WI38 (cell line): ENCODE measurements around the gene CYB561A3.

ENCODE experiments used
- H3K4me3 ChIP-seq: 2 replicates; pipeline ENCODE4 v1.5.1; 2011; ENCODE audit warnings: low read depth, mild to moderate bottlenecking, control low read depth, low read length
- CTCF ChIP-seq: IDR thresholded peaks from 2 replicates; pipeline ENCODE4 v1.5.1; 2012; ENCODE audit warnings: low read depth, mild to moderate bottlenecking, control low read depth, low read length

Gene CYB561A3

GRCh38 chr11:61357233-61357893 is 4.3 kb downstream of the CYB561A3 start:
- TF ChIP-seq CTCF = no peak
- H3K4me3 ChIP-seq = no peak overlapping the region

GRCh38 chr11:61356706-61357105 is 5.0 kb downstream of the CYB561A3 start:
- TF ChIP-seq CTCF = no peak
- H3K4me3 ChIP-seq = no peak overlapping the region

- H3K4me3 ChIP-seq = no peak overlapping the region
- TF ChIP-seq CTCF = no peak
These were observed 7.5 kb downstream of the CYB561A3 start for GRCh38 chr11:61354208-61354607.

- H3K4me3 ChIP-seq = no peak overlapping the region
- no peak for TF ChIP-seq CTCF
These were observed 8.3 kb downstream of the CYB561A3 start for GRCh38 chr11:61353131-61354067.

GRCh38 chr11:61352038-61352437 is 9.6 kb downstream of the CYB561A3 start:
- no peak for TF ChIP-seq CTCF
- H3K4me3 ChIP-seq = no peak overlapping the region

GRCh38 chr11:61350803-61351202 is 10.9 kb downstream of the CYB561A3 start:
- TF ChIP-seq CTCF = no peak
- H3K4me3 ChIP-seq = no peak overlapping the region

- TF ChIP-seq CTCF = no peak
- H3K4me3 ChIP-seq = no peak overlapping the region
These were observed 11.3 kb downstream of the CYB561A3 start for GRCh38 chr11:61350336-61350735.
